GM19468 (cell line): Measurements from ENCODE around the gene SBNO1.
"Not testable (repeated sequence)": the region's sequence is repeated elsewhere in the genome, so short reads cannot be mapped to it uniquely, and the experiment has no call there.

Source experiments
- ATAC-seq: cut with Tn5 transposase; IDR thresholded peaks from one replicate; pipeline ENCODE4 v1.9.1; 2021; ENCODE audit warnings: mild to moderate bottlenecking, moderate library complexity, moderate number of reproducible peaks; ENCODE audit not compliant: unreplicated experiment; ENCODE audit errors: extremely low read depth

Gene SBNO1

GRCh38 chr12:123253641-123254459 lies 110.8 kb downstream of the SBNO1 start:
- ATAC-seq = no peak

GRCh38 chr12:123252365-123252764 lies 112.3 kb downstream of the SBNO1 start:
- not testable (repeated sequence) for ATAC-seq

- no peak for ATAC-seq
Observed at GRCh38 chr12:123251403-123252076, 113.1 kb downstream of the SBNO1 start.

GRCh38 chr12:123250471-123251383 lies 113.9 kb downstream of the SBNO1 start:
- ATAC-seq = no peak

GRCh38 chr12:123248996-123249741 lies 115.5 kb downstream of the SBNO1 start:
- ATAC-seq = not testable (repeated sequence)

GRCh38 chr12:123248129-123248528 lies 116.5 kb downstream of the SBNO1 start:
- ATAC-seq = not testable (repeated sequence)

GRCh38 chr12:123245678-123246077 lies 119.0 kb downstream of the SBNO1 start:
- ATAC-seq = no peak

- ATAC-seq = no peak
Observed at GRCh38 chr12:123243671-123244262, 120.9 kb downstream of the SBNO1 start.

- ATAC-seq = no peak
Observed at GRCh38 chr12:123242116-123242904, 122.3 kb downstream of the SBNO1 start.
